ENCODE data around the gene DNAH7. TPM values are rescaled to one million over a fixed set of nuclear protein-coding genes. Genes with fewer than 3 reads are reported as not detected.

DNAH7 gene
- total and polyA plus RNA-seq, 2 of the 4 experiments (the other 2 are of a cell fraction), result 0.22 to 0.36 TPM

DNA sequence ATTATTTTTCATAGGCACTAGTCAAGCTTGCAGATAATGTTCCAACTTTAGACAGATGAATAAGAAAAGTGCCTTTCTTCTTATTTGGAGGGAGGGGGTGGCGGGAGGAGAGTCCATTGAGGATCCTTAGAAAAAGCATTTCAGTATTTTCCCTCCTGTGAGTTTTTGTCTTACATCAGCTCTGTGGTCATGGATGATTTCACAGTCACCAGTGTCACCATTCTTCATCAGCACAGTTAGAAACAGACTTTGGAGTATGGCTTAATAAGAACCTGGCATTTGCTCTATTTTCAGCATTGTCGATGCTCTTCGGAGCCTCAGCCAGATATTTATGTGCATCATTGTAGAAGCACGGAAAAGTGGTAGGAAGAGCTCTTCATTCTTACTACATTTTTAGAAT, 341.5 kb downstream of the DNAH7 start:
- H3K4me3 ChIP-seq (ENCODE audit: insufficient read depth, low read depth, low read length), result no peak overlapping the region
- dilution Hi-C loops (cut with HindIII; ENCODE audit: low sequenced_read_pairs, unreplicated experiment), result no loop called here

More for the DNA sequence above, 341.5 kb downstream of the DNAH7 start:
- Histone ChIP-seq H3K4me1 (ENCODE audit: control insufficient read depth, insufficient read depth, low read length) (no peaks in the 10 kb centered on the region), H2BK20ac (ENCODE audit: low read depth, low read length) (no peak overlapping the region), H4K20me1 (ENCODE audit: insufficient read depth, low read length) (no peaks in the 10 kb centered on the region), H4K5ac (ENCODE audit: low read depth, low read length) (no peak overlapping the region), H3K27ac (ENCODE audit: insufficient read depth, low read length) (no peak overlapping the region), H3K79me1 (ENCODE audit: low read depth in 1 of 2, low read length in 2 of 2) (peaks cover 0 to 18% of the 10 kb centered on the region in 2 experiments; a peak in 2 of 4 replicates), H3K9me3 (ENCODE audit: control insufficient read depth, insufficient read depth, low read length) (no peaks in the 10 kb centered on the region), H2BK120ac (ENCODE audit: low read depth, low read length) (no peak overlapping the region), H3K27me3 (ENCODE audit: control insufficient read depth, insufficient read depth, low read length) (no peaks in the 10 kb centered on the region), H3K23ac (ENCODE audit: low read depth, low read length) (no peak overlapping the region), H2AK9ac (replicated peaks; ENCODE audit: low read depth, low read length, poor library complexity) (no peak overlapping the region), H2BK5ac (ENCODE audit: low read depth, low read length, poor library complexity, severe bottlenecking) (no peak overlapping the region), H3K14ac (replicated peaks; ENCODE audit: low read depth, low read length) (no peak overlapping the region), H3K9ac (ENCODE audit: low read depth, low read length) (no peak overlapping the region), H3K9me1 (ENCODE audit: insufficient read depth, low read length) (no peaks in the 10 kb centered on the region), H3K4ac (ENCODE audit: low read depth, low read length) (no peak overlapping the region), H2AK5ac (ENCODE audit: low read depth, low read length) (no peak overlapping the region), H3K56ac (ENCODE audit: extremely low read depth, insufficient read depth, low read length) (no peak overlapping the region), H3K36me3 (ENCODE audit: control insufficient read depth, insufficient read depth, low read length) (peaks cover 10% of the 10 kb centered on the region), H2AFZ (replicated peaks; ENCODE audit: low read length, poor library complexity) (no peak overlapping the region), H4K8ac (ENCODE audit: low read depth in 2 of 2, low read length in 2 of 2) (no peak overlapping the region), H3K4me2 (ENCODE audit: low read depth, low read length) (no peak overlapping the region), H4K91ac (ENCODE audit: insufficient read depth, low read depth, low read length) (no peak overlapping the region), H3K18ac (ENCODE audit: low read depth, low read length) (no peak overlapping the region), H2BK15ac (ENCODE audit: low read depth, low read length) (no peak overlapping the region)
- ChIA-PET CTCF (no interaction called here), POLR2A (ENCODE audit: unreplicated experiment) (no interaction called here)
- no TSS peak for BruUV-seq (replicated peaks)
- ATAC-seq (ENCODE audit: low read depth) (no peak), DNase-seq (no peak)
- WGBS, 2 experiments (ENCODE audit: extremely low coverage in 2 of 2, insufficient read length in 1 of 2), result no CpG with 5 or more reads among the region's 4 CpGs
- in situ Hi-C loops (cut with MboI; ENCODE audit: low sequenced_read_pairs), result no loop called here
- TF ChIP-seq MXI1 (IDR thresholded peaks at IDR 0.05; ENCODE audit: borderline replicate concordance, low read depth, low read length), result no peak
- no peak for TF ChIP-seq NFE2L2 (IDR thresholded peaks at IDR 0.05; ENCODE audit: low read depth, low read length)
- TF ChIP-seq, protein P1, sequence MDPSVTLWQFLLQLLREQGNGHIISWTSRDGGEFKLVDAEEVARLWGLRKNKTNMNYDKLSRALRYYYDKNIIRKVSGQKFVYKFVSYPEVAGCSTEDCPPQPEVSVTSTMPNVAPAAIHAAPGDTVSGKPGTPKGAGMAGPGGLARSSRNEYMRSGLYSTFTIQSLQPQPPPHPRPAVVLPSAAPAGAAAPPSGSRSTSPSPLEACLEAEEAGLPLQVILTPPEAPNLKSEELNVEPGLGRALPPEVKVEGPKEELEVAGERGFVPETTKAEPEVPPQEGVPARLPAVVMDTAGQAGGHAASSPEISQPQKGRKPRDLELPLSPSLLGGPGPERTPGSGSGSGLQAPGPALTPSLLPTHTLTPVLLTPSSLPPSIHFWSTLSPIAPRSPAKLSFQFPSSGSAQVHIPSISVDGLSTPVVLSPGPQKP (IDR thresholded peaks at IDR 0.05; ENCODE audit: borderline replicate concordance, low read depth, low read length), result no peak
- TF ChIP-seq SMC3 (IDR thresholded peaks at IDR 0.05; ENCODE audit: low read depth, low read length), result no peak
- TF ChIP-seq RFX5 (IDR thresholded peaks at IDR 0.05; ENCODE audit: low read depth, low read length), result no peak
- no peak for TF ChIP-seq MAFK (IDR thresholded peaks at IDR 0.05; ENCODE audit: low read depth, low read length)
- TF ChIP-seq, protein P2, sequence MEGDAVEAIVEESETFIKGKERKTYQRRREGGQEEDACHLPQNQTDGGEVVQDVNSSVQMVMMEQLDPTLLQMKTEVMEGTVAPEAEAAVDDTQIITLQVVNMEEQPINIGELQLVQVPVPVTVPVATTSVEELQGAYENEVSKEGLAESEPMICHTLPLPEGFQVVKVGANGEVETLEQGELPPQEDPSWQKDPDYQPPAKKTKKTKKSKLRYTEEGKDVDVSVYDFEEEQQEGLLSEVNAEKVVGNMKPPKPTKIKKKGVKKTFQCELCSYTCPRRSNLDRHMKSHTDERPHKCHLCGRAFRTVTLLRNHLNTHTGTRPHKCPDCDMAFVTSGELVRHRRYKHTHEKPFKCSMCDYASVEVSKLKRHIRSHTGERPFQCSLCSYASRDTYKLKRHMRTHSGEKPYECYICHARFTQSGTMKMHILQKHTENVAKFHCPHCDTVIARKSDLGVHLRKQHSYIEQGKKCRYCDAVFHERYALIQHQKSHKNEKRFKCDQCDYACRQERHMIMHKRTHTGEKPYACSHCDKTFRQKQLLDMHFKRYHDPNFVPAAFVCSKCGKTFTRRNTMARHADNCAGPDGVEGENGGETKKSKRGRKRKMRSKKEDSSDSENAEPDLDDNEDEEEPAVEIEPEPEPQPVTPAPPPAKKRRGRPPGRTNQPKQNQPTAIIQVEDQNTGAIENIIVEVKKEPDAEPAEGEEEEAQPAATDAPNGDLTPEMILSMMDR (conservative IDR thresholded peaks at IDR 0.05; ENCODE audit: low read depth, low read length), result no peak
- no peak for TF ChIP-seq BHLHE40 (IDR thresholded peaks at IDR 0.05; ENCODE audit: low read depth, low read length)
- TF ChIP-seq POLR2A (IDR thresholded peaks at IDR 0.05; ENCODE audit: low read depth, low read length), result no peak
- no peak for TF ChIP-seq MAZ (IDR thresholded peaks at IDR 0.05; ENCODE audit: borderline replicate concordance, low read depth, low read length)
- TF ChIP-seq CHD1 (IDR thresholded peaks at IDR 0.05; ENCODE audit: low read depth, low read length), result no peak
- no peak for TF ChIP-seq RAD21 (IDR thresholded peaks at IDR 0.05; ENCODE audit: low read length)
- no peak for TF ChIP-seq RCOR1 (IDR thresholded peaks at IDR 0.05; ENCODE audit: insufficient replicate concordance, low read length)
- no peak for TF ChIP-seq USF2 (IDR thresholded peaks at IDR 0.05; ENCODE audit: low read depth, low read length)
- no peak for TF ChIP-seq FOS (IDR thresholded peaks at IDR 0.05; ENCODE audit: low read depth, low read length)
- TF ChIP-seq CEBPB (IDR thresholded peaks at IDR 0.05; ENCODE audit: low read depth, low read length), result no peak
- intact Hi-C loops (cut with micrococcal nuclease), result no loop called here

All from IMR-90 (cell line).